G401 (cell line): ENCODE results near the gene EEF2K. TPM values are rescaled to one million over a fixed set of nuclear protein-coding genes. Genes with fewer than 3 reads are reported as not detected.

ENCODE experiments used
- DNase-seq: peaks from one replicate; pipeline ENCODE4 v3.0.0-alpha.2; 2015; ENCODE audit warnings: low spot score
- in situ Hi-C: cut with HindIII; loops from 2 replicates; pipeline ENCODE4 v1.10.0; 2016; ENCODE audit warnings: low sequenced_read_pairs, mixed read lengths
- total RNA-seq: library from RNA; depleted of rRNA; stranded (reverse); fragments of >200 nt; shearing (Covaris generic); gene quantifications from 2 replicates; pipeline ENCODE4 v1.2.3, GENCODE V29; 2014

Gene EEF2K
- total RNA-seq, 1 experiment from 2014 or later = 22.0 TPM

- peak; percentile 69 for DNase-seq
- in situ Hi-C loops = no loop called here
Observed at GRCh38 chr16:22232277-22233036, 26.4 kb downstream of the EEF2K start.

- DNase-seq = no peak
Observed at GRCh38 chr16:22233037-22233372, 26.9 kb downstream of the EEF2K start.

GRCh38 chr16:22235839-22236745, 30.0 kb downstream of the EEF2K start:
- in situ Hi-C loops = no loop called here

More at GRCh38 chr16:22233037-22233372, 26.9 kb downstream of the EEF2K start:
- in situ Hi-C loops = no loop called here

DNA sequence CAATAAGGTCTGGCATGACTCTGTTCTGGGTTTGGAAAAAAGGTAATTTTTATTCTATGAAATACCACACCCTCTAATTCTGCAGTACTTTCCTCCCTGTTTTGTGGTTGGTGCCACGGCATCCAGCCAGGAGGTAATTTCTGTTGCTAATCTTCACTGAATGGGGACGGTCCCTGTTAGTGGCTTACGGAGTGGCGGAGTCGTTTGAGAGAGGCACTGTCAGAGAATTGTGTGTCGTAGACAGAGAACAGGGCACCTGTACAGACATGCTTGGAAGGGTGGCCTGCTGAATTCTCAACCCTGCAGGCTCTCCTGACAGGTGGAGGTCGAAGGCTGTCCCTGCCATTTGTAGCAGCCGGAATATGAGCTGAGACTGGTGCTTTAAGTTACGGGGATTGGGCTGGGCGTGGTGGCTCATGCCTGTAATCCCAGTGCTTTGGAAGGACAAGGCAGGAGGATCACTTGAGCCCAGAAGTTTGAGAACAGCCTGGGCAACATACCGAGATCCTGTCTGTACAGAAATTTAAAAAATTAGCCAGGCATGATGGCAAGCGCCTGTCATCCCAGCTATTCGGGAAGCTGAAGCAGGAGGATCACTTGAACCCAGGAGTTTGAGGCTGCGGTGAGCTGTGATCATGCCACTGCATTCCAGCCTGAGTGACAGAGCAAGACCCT, 33.2 kb downstream of the EEF2K start:
- in situ Hi-C loops = no loop called here

More at GRCh38 chr16:22235839-22236745, 30.0 kb downstream of the EEF2K start:
- no peak for DNase-seq

GRCh38 chr16:22240023-22240710, 34.1 kb downstream of the EEF2K start:
- DNase-seq = no peak
- in situ Hi-C loops = no loop called here

More for the DNA sequence above, 33.2 kb downstream of the EEF2K start:
- no peak for DNase-seq

DNA sequence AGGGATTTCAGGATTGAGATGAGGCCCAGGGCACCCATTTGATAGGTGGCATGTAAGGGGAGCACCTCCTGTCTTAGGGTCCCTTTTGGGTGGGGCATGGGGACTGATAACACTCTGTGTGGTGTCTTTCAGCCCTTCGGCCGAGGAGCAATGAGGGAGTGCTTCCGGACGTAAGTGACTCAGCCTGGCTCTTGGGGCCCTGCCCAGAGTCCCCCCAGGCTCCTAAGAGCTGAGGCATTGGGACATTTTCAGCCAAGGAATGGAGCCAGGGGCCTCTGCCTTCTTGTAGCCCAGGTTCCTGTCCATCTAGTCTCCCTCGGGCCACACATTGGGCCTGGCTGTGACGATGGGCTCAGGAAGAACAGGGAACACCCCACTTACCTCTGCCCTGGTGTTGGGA, 44.4 kb downstream of the EEF2K start:
- peak; percentile 16 for DNase-seq

GRCh38 chr16:22252317-22252716, 46.2 kb downstream of the EEF2K start:
- in situ Hi-C loops = no loop called here
- DNase-seq = no peak

More for the DNA sequence above, 44.4 kb downstream of the EEF2K start:
- in situ Hi-C loops = no loop called here

DNA sequence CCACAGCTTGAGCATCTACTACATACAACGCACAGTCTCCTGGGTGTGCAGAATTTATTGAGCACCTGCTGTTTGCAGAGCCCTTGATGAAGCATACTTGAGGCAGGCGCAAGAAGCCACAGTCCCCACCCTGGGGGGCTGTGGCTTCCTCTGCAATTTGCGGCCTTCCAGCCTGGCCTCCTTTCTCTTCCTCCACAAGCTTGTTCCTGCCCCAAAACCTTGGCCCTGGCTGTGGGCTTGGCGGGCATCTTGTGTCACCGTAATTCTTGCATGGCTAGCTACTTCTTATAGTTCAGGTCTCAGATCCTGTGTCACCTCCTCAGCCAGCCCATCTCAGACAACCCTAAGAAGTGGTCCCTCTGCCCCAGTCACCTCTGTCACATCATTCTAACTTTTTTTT, 47.2 kb downstream of the EEF2K start:
- in situ Hi-C loops = no loop called here
- DNase-seq = no peak

DNA sequence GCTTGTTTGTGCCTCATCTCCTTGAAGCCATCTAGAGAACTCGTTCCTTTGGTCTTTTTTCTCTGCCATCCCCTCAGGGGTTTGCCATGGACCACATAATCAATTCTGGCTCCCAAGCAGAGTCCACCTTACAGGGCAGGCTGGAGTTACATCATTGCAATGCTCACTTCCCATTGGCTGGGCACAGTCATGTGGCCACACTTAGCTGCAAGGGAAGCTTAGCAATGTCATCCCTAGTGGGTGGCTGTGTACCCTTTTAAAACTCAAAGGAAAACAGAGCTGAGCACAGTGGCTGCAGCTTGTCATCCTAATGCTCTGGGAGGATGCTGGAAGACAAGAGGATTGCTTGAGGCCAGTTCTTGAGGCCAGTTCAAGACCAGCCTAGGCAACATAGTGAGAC, 49.3 kb downstream of the EEF2K start:
- no peak for DNase-seq
- in situ Hi-C loops = no loop called here

DNA sequence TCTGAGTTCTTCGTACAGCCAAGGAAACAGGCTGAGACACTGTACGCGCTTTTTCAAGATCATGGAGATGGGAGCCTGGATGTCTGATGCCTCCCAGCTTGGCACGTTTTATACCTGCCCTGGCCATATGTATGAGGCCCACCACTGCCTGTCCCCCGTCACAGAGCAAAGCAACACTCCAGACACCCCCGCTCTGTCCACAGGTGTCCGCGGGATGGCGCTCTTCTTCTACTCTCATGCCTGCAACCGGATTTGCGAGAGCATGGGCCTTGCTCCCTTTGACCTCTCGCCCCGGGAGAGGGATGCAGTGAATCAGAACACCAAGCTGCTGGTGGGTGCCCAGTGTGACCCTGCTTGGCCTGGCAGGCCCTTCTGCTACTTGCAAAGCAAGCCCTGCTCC, 51.4 kb downstream of the EEF2K start:
- in situ Hi-C loops = no loop called here
- no peak for DNase-seq

DNA sequence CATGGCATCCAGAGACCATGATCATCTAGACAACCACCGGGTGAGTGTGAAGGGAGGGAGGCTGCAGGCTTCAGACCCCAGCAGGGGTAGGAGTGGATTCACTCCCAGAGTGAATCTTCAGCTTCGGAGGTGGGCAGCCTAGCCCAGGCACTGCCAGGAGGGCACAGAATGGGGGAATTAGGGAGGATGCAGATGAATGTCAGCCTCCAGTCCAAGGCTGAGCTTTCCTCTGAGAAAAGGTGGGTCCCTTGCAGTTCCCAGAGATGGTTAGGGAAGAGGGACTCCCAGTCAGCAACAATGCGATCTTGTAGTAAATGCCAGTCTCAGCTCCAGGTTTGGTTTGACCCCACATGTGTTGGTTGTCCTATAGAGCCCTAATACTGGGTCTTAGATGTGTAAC, 54.4 kb downstream of the EEF2K start:
- no peak for DNase-seq
- in situ Hi-C loops = loop anchor here (5.0 kb wide), 1 partner anchor 43 kb away; no protein-coding TSS in a partner anchor

DNA sequence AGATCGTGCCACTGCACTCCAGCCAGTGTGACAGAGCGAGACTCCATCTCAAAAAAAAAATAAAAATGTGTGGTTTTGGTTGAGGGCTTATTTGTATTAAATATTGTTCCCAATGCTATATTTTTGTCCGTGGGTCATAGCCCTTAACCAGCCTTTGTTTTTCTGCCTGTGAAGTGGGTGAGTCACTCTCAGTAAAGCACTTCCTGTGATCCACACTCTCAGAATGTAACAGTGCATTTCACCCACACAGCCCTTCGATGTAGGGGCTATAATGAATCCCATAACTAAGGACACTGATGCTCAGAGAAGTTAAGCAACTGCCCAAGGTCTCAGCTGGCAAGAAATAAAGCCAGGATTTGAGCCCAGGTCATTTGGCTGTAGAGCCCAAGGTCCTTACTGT, 56.4 kb downstream of the EEF2K start:
- in situ Hi-C loops = loop anchor here (5.0 kb wide), 1 partner anchor 45 kb away; no protein-coding TSS in a partner anchor
- DNase-seq = no peak

- DNase-seq = no peak
- in situ Hi-C loops = loop anchor here (5.0 kb wide), 1 partner anchor 47 kb away; no protein-coding TSS in a partner anchor
Observed at GRCh38 chr16:22264786-22265185, 58.7 kb downstream of the EEF2K start.

- DNase-seq = no peak
- in situ Hi-C loops = no loop called here
Observed at GRCh38 chr16:22265351-22265750, 59.3 kb downstream of the EEF2K start.

DNA sequence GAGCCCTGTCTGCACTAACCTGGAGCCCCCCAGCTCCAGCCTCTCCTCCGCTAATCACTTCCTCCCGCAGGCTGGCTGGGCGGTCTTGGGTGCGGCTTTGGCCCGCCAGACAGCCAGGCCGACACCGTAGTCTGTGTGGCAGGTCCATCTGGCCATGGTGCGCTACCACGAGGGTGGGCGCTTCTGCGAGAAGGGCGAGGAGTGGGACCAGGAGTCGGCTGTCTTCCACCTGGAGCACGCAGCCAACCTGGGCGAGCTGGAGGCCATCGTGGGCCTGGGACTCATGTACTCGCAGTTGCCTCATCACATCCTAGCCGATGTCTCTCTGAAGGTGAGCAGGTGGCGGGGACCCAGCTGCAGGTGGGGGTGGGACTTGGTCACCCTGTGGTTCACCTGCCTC, 60.5 kb downstream of the EEF2K start:
- in situ Hi-C loops = no loop called here
- DNase-seq = no peak

DNA sequence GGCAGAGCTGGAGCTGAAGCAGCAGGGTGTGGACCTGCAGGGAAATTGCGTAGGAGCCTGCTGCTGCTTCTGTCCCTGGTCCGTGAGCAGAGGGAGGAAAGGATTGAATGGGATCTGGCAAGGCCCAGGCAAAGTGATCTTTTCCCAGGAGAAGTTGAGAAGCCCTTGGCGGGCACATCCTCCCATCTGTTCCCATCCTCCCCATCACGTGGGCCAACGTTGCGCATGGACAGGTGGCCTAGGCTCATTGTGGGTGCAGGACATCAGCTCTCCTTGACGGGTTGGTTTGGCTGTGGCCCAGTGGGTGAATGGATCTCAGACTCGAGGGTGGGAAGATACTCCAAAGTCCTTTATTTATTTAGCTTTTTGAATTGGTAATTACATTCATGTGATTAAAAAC, 61.7 kb downstream of the EEF2K start:
- peak; percentile 80 for DNase-seq
- in situ Hi-C loops = no loop called here

- in situ Hi-C loops = no loop called here
- DNase-seq = no peak
Observed at GRCh38 chr16:22270525-22270924, 64.4 kb downstream of the EEF2K start.

GRCh38 chr16:22272870-22273650, 67.0 kb downstream of the EEF2K start:
- DNase-seq = no peak
- in situ Hi-C loops = no loop called here
